WTC11 (cell line): ENCODE results near the gene SBK1.

Experiments
- CREB1 ChIP-seq: sonication (generic); formaldehyde crosslinking; IDR thresholded peaks from 2 replicates; pipeline ENCODE4 v1.8.0; 2023; ENCODE audit warnings: mild to moderate bottlenecking, missing genetic modification reagents
- CTCF ChIP-seq: fragments of 200-600 bp; IDR thresholded peaks from 2 replicates; pipeline ENCODE4 v1.8.0; 2022; ENCODE audit warnings: antibody characterized with exemption
- ETV6 ChIP-seq: sonication (generic); formaldehyde crosslinking; IDR thresholded peaks from 2 replicates; pipeline ENCODE4 v1.8.1; 2022; ENCODE audit warnings: mild to moderate bottlenecking, missing genetic modification reagents
- NR1H2 ChIP-seq: sonication (generic); formaldehyde crosslinking; IDR thresholded peaks from 2 replicates; pipeline ENCODE4 v1.9.0; 2021; ENCODE audit warnings: mild to moderate bottlenecking, moderate library complexity, missing genetic modification reagents
- SOX15 ChIP-seq: fragments of 250-450 bp; sonication (Bioruptor Pico); IDR thresholded peaks from 2 replicates; pipeline ENCODE4 v1.9.0; 2021; ENCODE audit warnings: mild to moderate bottlenecking
- TEAD4 ChIP-seq: sonication (generic); formaldehyde crosslinking; IDR thresholded peaks from 2 replicates; pipeline ENCODE4 v1.8.0; 2022; ENCODE audit warnings: mild to moderate bottlenecking, missing genetic modification reagents
- ZNF121 ChIP-seq: sonication (generic); formaldehyde crosslinking; IDR thresholded peaks from 2 replicates; pipeline ENCODE4 v1.8.0; 2023; ENCODE audit warnings: missing genetic modification reagents
- ZNF232 ChIP-seq: sonication (generic); formaldehyde crosslinking; IDR thresholded peaks from 2 replicates; pipeline ENCODE4 v1.8.0; 2022; ENCODE audit warnings: mild to moderate bottlenecking, missing genetic modification reagents
- TF ChIP-seq, protein P1 (sequence below): sonication (generic); formaldehyde crosslinking; IDR thresholded peaks from 2 replicates; pipeline ENCODE4 v1.8.1; 2023; ENCODE audit warnings: mild to moderate bottlenecking, missing genetic modification reagents, borderline replicate concordance
- TF ChIP-seq, protein P2 (sequence below): sonication (generic); formaldehyde crosslinking; IDR thresholded peaks from 2 replicates; pipeline ENCODE4 v1.8.1; 2022; ENCODE audit warnings: low read depth, missing genetic modification reagents, borderline replicate concordance

- no peak for TF ChIP-seq TEAD4
- TF ChIP-seq, protein P1, sequence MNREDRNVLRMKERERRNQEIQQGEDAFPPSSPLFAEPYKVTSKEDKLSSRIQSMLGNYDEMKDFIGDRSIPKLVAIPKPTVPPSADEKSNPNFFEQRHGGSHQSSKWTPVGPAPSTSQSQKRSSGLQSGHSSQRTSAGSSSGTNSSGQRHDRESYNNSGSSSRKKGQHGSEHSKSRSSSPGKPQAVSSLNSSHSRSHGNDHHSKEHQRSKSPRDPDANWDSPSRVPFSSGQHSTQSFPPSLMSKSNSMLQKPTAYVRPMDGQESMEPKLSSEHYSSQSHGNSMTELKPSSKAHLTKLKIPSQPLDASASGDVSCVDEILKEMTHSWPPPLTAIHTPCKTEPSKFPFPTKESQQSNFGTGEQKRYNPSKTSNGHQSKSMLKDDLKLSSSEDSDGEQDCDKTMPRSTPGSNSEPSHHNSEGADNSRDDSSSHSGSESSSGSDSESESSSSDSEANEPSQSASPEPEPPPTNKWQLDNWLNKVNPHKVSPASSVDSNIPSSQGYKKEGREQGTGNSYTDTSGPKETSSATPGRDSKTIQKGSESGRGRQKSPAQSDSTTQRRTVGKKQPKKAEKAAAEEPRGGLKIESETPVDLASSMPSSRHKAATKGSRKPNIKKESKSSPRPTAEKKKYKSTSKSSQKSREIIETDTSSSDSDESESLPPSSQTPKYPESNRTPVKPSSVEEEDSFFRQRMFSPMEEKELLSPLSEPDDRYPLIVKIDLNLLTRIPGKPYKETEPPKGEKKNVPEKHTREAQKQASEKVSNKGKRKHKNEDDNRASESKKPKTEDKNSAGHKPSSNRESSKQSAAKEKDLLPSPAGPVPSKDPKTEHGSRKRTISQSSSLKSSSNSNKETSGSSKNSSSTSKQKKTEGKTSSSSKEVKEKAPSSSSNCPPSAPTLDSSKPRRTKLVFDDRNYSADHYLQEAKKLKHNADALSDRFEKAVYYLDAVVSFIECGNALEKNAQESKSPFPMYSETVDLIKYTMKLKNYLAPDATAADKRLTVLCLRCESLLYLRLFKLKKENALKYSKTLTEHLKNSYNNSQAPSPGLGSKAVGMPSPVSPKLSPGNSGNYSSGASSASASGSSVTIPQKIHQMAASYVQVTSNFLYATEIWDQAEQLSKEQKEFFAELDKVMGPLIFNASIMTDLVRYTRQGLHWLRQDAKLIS (CRISPR knock-in tag): no peak
- no peak for TF ChIP-seq SOX15 (CRISPR knock-in tag)
- TF ChIP-seq, protein P2, sequence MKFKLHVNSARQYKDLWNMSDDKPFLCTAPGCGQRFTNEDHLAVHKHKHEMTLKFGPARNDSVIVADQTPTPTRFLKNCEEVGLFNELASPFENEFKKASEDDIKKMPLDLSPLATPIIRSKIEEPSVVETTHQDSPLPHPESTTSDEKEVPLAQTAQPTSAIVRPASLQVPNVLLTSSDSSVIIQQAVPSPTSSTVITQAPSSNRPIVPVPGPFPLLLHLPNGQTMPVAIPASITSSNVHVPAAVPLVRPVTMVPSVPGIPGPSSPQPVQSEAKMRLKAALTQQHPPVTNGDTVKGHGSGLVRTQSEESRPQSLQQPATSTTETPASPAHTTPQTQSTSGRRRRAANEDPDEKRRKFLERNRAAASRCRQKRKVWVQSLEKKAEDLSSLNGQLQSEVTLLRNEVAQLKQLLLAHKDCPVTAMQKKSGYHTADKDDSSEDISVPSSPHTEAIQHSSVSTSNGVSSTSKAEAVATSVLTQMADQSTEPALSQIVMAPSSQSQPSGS: no peak
- TF ChIP-seq ZNF121 (CRISPR knock-in tag): no peak
- TF ChIP-seq CTCF: no peak
- no peak for TF ChIP-seq NR1H2 (CRISPR knock-in tag)
- TF ChIP-seq ZNF232 (CRISPR knock-in tag): no peak
- no peak for TF ChIP-seq ETV6 (CRISPR knock-in tag)
- no peak for TF ChIP-seq CREB1
Measured at GRCh38 chr16:28301154-28301553, 8.8 kb downstream of the SBK1 start.
